GM12801 (cell line): ENCODE measurements around the gene HP.

Source experiments
- CTCF ChIP-seq: IDR thresholded peaks from one replicate; pipeline ENCODE4 v1.5.1; 2011; ENCODE audit warnings: control low read depth; ENCODE audit not compliant: insufficient read length; ENCODE audit errors: extremely low read depth

The HP gene

GRCh38 chr16:72061564-72061963 lies 7.3 kb downstream of the HP start:
- no peak for TF ChIP-seq CTCF

- TF ChIP-seq CTCF = no peak
These were observed 10.1 kb downstream of the HP start for GRCh38 chr16:72064361-72064894.

- no peak for TF ChIP-seq CTCF
These were observed 12.4 kb downstream of the HP start for GRCh38 chr16:72066747-72067146.

GRCh38 chr16:72068930-72069329 lies 14.6 kb downstream of the HP start:
- TF ChIP-seq CTCF = no peak

- no peak for TF ChIP-seq CTCF
These were observed 18.4 kb downstream of the HP start for GRCh38 chr16:72072514-72073342.

GRCh38 chr16:72073560-72074230 lies 19.4 kb downstream of the HP start:
- TF ChIP-seq CTCF = no peak

- no peak for TF ChIP-seq CTCF
These were observed 29.6 kb downstream of the HP start for GRCh38 chr16:72083778-72084404.
